C4-2B (cell line): ENCODE data around the gene SECISBP2.

Experiments used
- ZFX ChIP-seq: fragments of 450-650 bp; IDR thresholded peaks from 2 replicates; pipeline ENCODE4 v1.6.1; 2017
- TF ChIP-seq, protein P1 (sequence below): fragments of 450-650 bp; conservative IDR thresholded peaks from 2 replicates; pipeline ENCODE4 v1.5.1; 2017; ENCODE audit warnings: mild to moderate bottlenecking

GRCh38 chr9:89387197-89387849, 69.0 kb downstream of the SECISBP2 start:
- no peak for TF ChIP-seq ZFX
- TF ChIP-seq, protein P1, sequence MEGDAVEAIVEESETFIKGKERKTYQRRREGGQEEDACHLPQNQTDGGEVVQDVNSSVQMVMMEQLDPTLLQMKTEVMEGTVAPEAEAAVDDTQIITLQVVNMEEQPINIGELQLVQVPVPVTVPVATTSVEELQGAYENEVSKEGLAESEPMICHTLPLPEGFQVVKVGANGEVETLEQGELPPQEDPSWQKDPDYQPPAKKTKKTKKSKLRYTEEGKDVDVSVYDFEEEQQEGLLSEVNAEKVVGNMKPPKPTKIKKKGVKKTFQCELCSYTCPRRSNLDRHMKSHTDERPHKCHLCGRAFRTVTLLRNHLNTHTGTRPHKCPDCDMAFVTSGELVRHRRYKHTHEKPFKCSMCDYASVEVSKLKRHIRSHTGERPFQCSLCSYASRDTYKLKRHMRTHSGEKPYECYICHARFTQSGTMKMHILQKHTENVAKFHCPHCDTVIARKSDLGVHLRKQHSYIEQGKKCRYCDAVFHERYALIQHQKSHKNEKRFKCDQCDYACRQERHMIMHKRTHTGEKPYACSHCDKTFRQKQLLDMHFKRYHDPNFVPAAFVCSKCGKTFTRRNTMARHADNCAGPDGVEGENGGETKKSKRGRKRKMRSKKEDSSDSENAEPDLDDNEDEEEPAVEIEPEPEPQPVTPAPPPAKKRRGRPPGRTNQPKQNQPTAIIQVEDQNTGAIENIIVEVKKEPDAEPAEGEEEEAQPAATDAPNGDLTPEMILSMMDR = no peak
